Keratinocyte (primary cell): ENCODE results near the gene RERE. TPM values are rescaled to one million over a fixed set of nuclear protein-coding genes. Genes with fewer than 3 reads are reported as not detected.

Experiments used
- DNase-seq: peaks from one replicate; pipeline ENCODE4 v3.0.0-alpha.2; 2011; ENCODE audit warnings: low read depth, missing footprints, low spot score
- FAIRE-seq: peaks from 2 replicates; lab custom pipeline; 2011; peaks lifted over from hg19 to GRCh38; lab: Jason Lieb, UNC
- H2AFZ ChIP-seq: 2 replicates; pipeline ENCODE4 v1.6.0; 2012; ENCODE audit warnings: low read length, control low read depth, inconsistent platforms; ENCODE audit not compliant: control insufficient read depth
- H3K27ac ChIP-seq: 2 replicates; pipeline ENCODE4 v1.5.1; 2011; ENCODE audit warnings: low read length; ENCODE audit not compliant: control insufficient read depth, insufficient read depth
- H3K27me3 ChIP-seq: 3 replicates; pipeline ENCODE4 v1.6.0; 2011; ENCODE audit warnings: low read length; ENCODE audit not compliant: control insufficient read depth, insufficient read depth; ENCODE audit errors: extremely low read depth
- H3K36me3 ChIP-seq, 2 experiments: 2 replicates in 1 of 2; 3 replicates in 1 of 2; pipeline ENCODE4 v1.5.1; 2011; ENCODE audit warnings: low read length in 2 of 2, mild to moderate bottlenecking in 1 of 2; ENCODE audit not compliant: control insufficient read depth in 2 of 2, insufficient read depth in 2 of 2; ENCODE audit errors: extremely low read depth in 1 of 2
- H3K4me1 ChIP-seq: 3 replicates; pipeline ENCODE4 v1.5.1; 2011; ENCODE audit warnings: low read length; ENCODE audit not compliant: control insufficient read depth, insufficient read depth; ENCODE audit errors: extremely low read depth
- H3K4me2 ChIP-seq: 3 replicates; pipeline ENCODE4 v1.6.0; 2011; ENCODE audit warnings: low read depth, low read length; ENCODE audit not compliant: control insufficient read depth, insufficient read depth; ENCODE audit errors: extremely low read depth
- H3K4me3 ChIP-seq, 3 experiments: fragments of 200-600 bp in 1 of 3; sonication (generic) in 1 of 3; 2 replicates in 2 of 3; 3 replicates in 1 of 3; pipeline ENCODE4 v1.5.1; 2011 to 2016; ENCODE audit warnings: low read length in 3 of 3, mild to moderate bottlenecking in 3 of 3, control low read depth in 2 of 3, inconsistent platforms in 1 of 3, low read depth in 1 of 3, mixed read lengths in 1 of 3, mixed run types in 1 of 3, moderate library complexity in 1 of 3; ENCODE audit not compliant: control insufficient read depth in 2 of 3, insufficient read depth in 2 of 3; ENCODE audit errors: extremely low read depth in 1 of 3
- H3K79me2 ChIP-seq: 2 replicates; pipeline ENCODE4 v1.6.0; 2012; ENCODE audit warnings: low read length; ENCODE audit not compliant: control insufficient read depth, insufficient read depth
- H3K9ac ChIP-seq: 3 replicates; pipeline ENCODE4 v1.6.0; 2011; ENCODE audit warnings: low read length; ENCODE audit not compliant: control insufficient read depth, insufficient read depth; ENCODE audit errors: extremely low read depth
- H3K9me1 ChIP-seq: 3 replicates; pipeline ENCODE4 v1.6.0; 2011; ENCODE audit warnings: low read length; ENCODE audit not compliant: control insufficient read depth, insufficient read depth; ENCODE audit errors: extremely low read depth
- H3K9me3 ChIP-seq: 2 replicates; pipeline ENCODE4 v1.5.1; 2012; ENCODE audit warnings: low read depth, low read length; ENCODE audit not compliant: control insufficient read depth
- H4K20me1 ChIP-seq: 3 replicates; pipeline ENCODE4 v1.6.0; 2011; ENCODE audit warnings: low read length; ENCODE audit not compliant: control insufficient read depth, insufficient read depth; ENCODE audit errors: extremely low read depth
- EZH2 ChIP-seq: IDR thresholded peaks from one replicate; pipeline ENCODE4 v1.6.1; 2012; ENCODE audit warnings: inconsistent platforms, mild to moderate bottlenecking, low read length, moderate library complexity
- dilution Hi-C: fragments of 300-500 bp; cut with MboI; formaldehyde crosslinking; loops from one replicate; pipeline ENCODE4 v1.7.0; 2020; ENCODE audit warnings: low sequenced_read_pairs; ENCODE audit not compliant: extremely low pct_ligation_motif_present
- polyA plus RNA-seq, 5 experiments: library from polyadenylated mRNA; depleted of rRNA in 3 of 5; stranded (reverse) in 3 of 5; stranded (forward) in 1 of 5; unstranded in 1 of 5; fragments of >200 nt; gene quantifications; 1 replicate in 1 of 5; 2 replicates in 3 of 5; 3 replicates in 1 of 5; pipeline versions ENCODE4 v1.2.1 to v1.2.3, GENCODE V29; 2011 to 2012; ENCODE audit warnings: missing spikeins in 2 of 5, low read depth in 1 of 5, low replicate concordance in 1 of 5
- TF ChIP-seq, protein P1 (sequence below), 3 experiments: IDR thresholded peaks in 1 of 3; conservative IDR thresholded peaks in 1 of 3; optimal IDR thresholded peaks in 1 of 3; 2 replicates in 2 of 3; 3 replicates in 1 of 3; pipeline versions ENCODE3 to v1.5.1; 2011; ENCODE audit warnings: low read length in 3 of 3, mild to moderate bottlenecking in 3 of 3, moderate library complexity in 2 of 3, control low read depth in 1 of 3, inconsistent platforms in 1 of 3; ENCODE audit not compliant: insufficient read depth in 2 of 3; ENCODE audit errors: extremely low read depth in 1 of 3

The RERE gene
- polyA plus RNA-seq, 1 donor (not counting 4 experiments of a cell fraction or from before 2014, with no cell fraction given): 3.8 TPM

DNA sequence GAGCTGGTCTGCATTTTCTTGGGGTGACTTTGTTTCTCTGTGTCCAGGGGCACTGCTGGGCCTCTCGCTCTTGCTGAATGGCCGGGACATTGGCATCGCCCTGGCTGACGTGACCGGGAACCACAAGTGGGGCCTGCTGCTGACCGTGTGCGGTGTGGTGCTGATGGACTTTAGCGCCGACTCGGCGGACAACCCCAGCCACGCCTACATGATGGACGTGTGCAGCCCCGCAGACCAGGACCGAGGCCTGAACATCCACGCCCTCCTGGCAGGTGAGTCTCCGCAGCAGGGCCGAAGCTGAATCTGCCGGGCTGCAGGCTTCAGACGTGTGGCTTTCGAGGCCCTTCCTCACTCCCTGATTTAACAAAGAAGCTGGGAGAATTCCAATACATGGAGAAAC lies 491.7 kb downstream of the RERE start:
- Histone ChIP-seq H3K9ac (no peak overlapping the region), H3K9me3 (no peaks in the 10 kb centered on the region), H2AFZ (no peak overlapping the region), H3K79me2 (no peaks in the 10 kb centered on the region), H3K4me2 (no peak overlapping the region), H4K20me1 (no peaks in the 10 kb centered on the region), H3K4me3 (no peak overlapping the region), H3K4me1 (no peaks in the 10 kb centered on the region), H3K36me3 (no peaks in the 10 kb centered on the region), H3K27me3 (no peaks in the 10 kb centered on the region), H3K9me1 (no peaks in the 10 kb centered on the region), H3K27ac (no peak overlapping the region)
- DNase-seq (no peak), FAIRE-seq (no peak)
- no peak for TF ChIP-seq EZH2
- TF ChIP-seq, protein P1, sequence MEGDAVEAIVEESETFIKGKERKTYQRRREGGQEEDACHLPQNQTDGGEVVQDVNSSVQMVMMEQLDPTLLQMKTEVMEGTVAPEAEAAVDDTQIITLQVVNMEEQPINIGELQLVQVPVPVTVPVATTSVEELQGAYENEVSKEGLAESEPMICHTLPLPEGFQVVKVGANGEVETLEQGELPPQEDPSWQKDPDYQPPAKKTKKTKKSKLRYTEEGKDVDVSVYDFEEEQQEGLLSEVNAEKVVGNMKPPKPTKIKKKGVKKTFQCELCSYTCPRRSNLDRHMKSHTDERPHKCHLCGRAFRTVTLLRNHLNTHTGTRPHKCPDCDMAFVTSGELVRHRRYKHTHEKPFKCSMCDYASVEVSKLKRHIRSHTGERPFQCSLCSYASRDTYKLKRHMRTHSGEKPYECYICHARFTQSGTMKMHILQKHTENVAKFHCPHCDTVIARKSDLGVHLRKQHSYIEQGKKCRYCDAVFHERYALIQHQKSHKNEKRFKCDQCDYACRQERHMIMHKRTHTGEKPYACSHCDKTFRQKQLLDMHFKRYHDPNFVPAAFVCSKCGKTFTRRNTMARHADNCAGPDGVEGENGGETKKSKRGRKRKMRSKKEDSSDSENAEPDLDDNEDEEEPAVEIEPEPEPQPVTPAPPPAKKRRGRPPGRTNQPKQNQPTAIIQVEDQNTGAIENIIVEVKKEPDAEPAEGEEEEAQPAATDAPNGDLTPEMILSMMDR (optimal IDR thresholded peaks at IDR 0.05 in 1 of 3, IDR thresholded peaks at IDR 0.05 in 1 of 3, conservative IDR thresholded peaks at IDR 0.05 in 1 of 3; ENCODE audit: extremely low read depth in 1 of 3, insufficient read depth in 2 of 3, low read length in 3 of 3): no peak
- dilution Hi-C loops: no loop called here

DNA sequence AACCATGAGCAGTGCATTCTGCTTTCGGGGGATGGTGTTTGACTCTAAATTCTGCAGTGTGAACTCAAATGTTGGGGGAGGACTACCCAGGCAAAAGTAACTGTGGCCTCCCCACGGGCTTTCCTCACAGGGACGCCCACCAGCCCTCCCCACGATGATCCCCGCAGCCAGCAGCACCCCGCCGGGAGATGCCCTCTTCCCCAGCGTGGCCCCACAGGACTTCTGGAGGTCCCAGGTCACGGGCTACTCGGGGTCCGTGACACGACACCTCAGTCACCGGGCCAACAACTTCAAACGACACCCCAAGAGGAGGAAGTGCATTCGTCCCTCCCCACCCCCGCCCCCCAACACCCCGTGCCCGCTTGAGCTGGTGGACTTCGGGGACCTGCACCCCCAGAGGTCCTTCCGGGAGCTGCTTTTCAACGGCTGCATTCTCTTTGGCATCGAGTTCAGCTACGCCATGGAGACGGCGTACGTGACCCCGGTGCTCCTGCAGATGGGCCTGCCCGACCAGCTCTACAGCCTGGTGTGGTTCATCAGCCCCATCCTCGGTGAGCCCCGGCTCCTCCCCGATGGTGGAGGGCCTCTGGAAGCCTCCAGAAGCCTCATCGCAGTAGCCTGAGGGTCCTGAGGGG lies 493.1 kb downstream of the RERE start:
- H3K9me1 ChIP-seq: no peaks in the 10 kb centered on the region
- H4K20me1 ChIP-seq: no peaks in the 10 kb centered on the region
- no peaks in the 10 kb centered on the region for H3K4me1 ChIP-seq
- DNase-seq (no peak), FAIRE-seq (no peak)
- no peaks in the 10 kb centered on the region for H3K79me2 ChIP-seq
- H2AFZ ChIP-seq: no peak overlapping the region
- no peaks in the 10 kb centered on the region for H3K36me3 ChIP-seq
- TF ChIP-seq, protein P1 (optimal IDR thresholded peaks at IDR 0.05 in 1 of 3, IDR thresholded peaks at IDR 0.05 in 1 of 3, conservative IDR thresholded peaks at IDR 0.05 in 1 of 3; ENCODE audit: extremely low read depth in 1 of 3, insufficient read depth in 2 of 3, low read length in 3 of 3): no peak
- no peak for TF ChIP-seq EZH2
- H3K4me2 ChIP-seq: no peak overlapping the region
- no peak overlapping the region for H3K27ac ChIP-seq
- no peak overlapping the region for H3K9ac ChIP-seq
- H3K27me3 ChIP-seq: peaks cover 2% of the 10 kb centered on the region
- H3K4me3 ChIP-seq: no peak overlapping the region
- H3K9me3 ChIP-seq: no peaks in the 10 kb centered on the region
- dilution Hi-C loops: loop anchor here (25.0 kb wide), 1 partner anchor 312 kb away; no protein-coding TSS in a partner anchor
